ENCODE results near the gene PPP6R3. TPM values are rescaled to one million over a fixed set of nuclear protein-coding genes. Genes with fewer than 3 reads are reported as not detected.

PPP6R3 gene
- total RNA-seq, 1 donor: 232 TPM

DNA sequence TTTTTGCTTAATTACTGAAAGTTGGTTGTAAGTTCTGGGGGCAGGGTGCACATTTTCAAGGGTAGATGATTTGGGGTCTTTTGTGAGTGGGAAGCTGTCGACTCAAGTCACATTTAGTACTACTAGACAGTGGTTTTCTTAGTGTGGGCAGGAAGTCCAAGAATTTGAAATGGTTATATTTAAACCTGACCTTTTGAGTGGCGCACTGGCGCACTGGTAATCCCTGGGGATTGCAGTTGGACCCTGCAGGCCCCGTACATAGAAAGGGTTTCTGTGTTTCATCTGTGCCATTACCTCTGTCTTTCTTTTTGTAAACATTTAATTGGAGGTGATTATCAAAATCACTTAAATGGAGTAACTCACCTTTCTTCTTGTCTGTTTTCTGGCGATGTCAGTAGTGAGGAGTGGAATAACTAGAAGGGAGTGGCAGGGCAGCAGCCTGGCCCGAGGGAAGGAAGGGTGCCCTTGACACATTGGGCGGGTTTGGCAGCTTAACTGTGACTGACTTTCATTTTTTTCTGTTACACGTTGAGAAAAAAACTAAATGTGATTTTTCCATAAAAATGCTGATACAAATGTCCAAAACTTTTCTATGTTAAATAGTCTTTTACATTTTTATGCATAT lies 122.0 kb downstream of the PPP6R3 start:
- no peaks in the 10 kb centered on the region for H3K4me1 ChIP-seq (ENCODE audit: insufficient read depth, low read length)
- H3K4me3 ChIP-seq (ENCODE audit: low read length): no peak overlapping the region
- H3K27me3 ChIP-seq (ENCODE audit: insufficient read depth, low read length): no peaks in the 10 kb centered on the region

DNA sequence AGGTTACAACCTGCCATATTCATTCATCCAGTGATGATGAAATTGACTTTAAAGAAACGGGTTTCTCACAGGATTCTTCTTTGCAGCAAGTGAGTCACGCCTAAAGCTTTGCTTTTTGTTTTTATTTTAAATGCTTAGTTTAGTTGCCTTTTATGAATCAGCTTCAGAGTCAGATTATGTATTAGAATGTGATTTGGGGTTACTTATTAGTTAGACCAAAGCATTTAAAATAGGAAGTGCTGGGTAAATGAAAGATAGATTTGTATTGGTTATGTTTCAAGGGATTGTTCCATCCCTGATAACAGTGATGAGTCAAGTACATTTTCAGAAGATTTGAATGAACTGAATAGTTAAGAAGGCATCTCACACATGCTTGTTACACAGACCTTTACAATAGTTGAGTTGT lies 122.5 kb downstream of the PPP6R3 start:
- no peak overlapping the region for H3K4me3 ChIP-seq (ENCODE audit: low read length)
- H3K4me1 ChIP-seq (ENCODE audit: insufficient read depth, low read length): no peaks in the 10 kb centered on the region
- H3K27me3 ChIP-seq (ENCODE audit: insufficient read depth, low read length): no peaks in the 10 kb centered on the region
- H3K9me3 ChIP-seq (ENCODE audit: low read depth, low read length): no peaks in the 10 kb centered on the region

More for the DNA sequence above, 122.0 kb downstream of the PPP6R3 start:
- no peaks in the 10 kb centered on the region for H3K9me3 ChIP-seq (ENCODE audit: low read depth, low read length)

- no peaks in the 10 kb centered on the region for H3K27me3 ChIP-seq (ENCODE audit: insufficient read depth, low read length)
- no peaks in the 10 kb centered on the region for H3K4me1 ChIP-seq (ENCODE audit: insufficient read depth, low read length)
- no peaks in the 10 kb centered on the region for H3K9me3 ChIP-seq (ENCODE audit: low read depth, low read length)
- no peak overlapping the region for H3K4me3 ChIP-seq (ENCODE audit: low read length)
Observed at GRCh38 chr11:68584097-68584496, 123.5 kb downstream of the PPP6R3 start.

- no peaks in the 10 kb centered on the region for H3K9me3 ChIP-seq (ENCODE audit: low read depth, low read length)
- H3K27me3 ChIP-seq (ENCODE audit: insufficient read depth, low read length): no peaks in the 10 kb centered on the region
- no peak overlapping the region for H3K4me3 ChIP-seq (ENCODE audit: low read length)
- H3K4me1 ChIP-seq (ENCODE audit: insufficient read depth, low read length): no peaks in the 10 kb centered on the region
Observed at GRCh38 chr11:68584991-68585524, 124.5 kb downstream of the PPP6R3 start.

- Histone ChIP-seq H3K4me1 (ENCODE audit: insufficient read depth, low read length) (no peaks in the 10 kb centered on the region), H3K27me3 (ENCODE audit: insufficient read depth, low read length) (no peaks in the 10 kb centered on the region), H3K4me3 (ENCODE audit: low read length) (no peak overlapping the region), H3K9me3 (ENCODE audit: low read depth, low read length) (no peaks in the 10 kb centered on the region)
Observed at GRCh38 chr11:68589547-68590216, 129.1 kb downstream of the PPP6R3 start.

DNA sequence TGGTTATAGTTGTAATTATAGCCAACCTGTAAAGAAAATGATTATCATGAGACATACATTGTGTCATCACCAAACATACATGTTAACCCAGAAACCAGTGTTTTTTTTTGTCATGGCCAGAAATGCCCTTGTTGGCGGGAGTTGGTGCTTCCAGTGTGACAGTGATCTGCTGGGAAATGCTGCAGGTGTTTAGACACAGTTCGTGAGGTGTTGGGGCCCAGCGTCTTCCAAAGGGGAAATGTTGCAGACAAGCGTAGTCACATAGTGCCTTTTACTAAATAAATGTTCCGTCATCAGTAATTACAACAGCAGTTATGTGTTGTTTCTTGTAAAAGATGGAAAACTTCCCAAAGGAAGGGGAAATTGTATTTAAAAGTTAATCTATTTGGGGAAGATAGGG lies 131.2 kb downstream of the PPP6R3 start:
- Histone ChIP-seq H3K27me3 (ENCODE audit: insufficient read depth, low read length) (no peaks in the 10 kb centered on the region), H3K9me3 (ENCODE audit: low read depth, low read length) (no peaks in the 10 kb centered on the region), H3K4me3 (ENCODE audit: low read length) (no peak overlapping the region), H3K4me1 (ENCODE audit: insufficient read depth, low read length) (no peaks in the 10 kb centered on the region)

DNA sequence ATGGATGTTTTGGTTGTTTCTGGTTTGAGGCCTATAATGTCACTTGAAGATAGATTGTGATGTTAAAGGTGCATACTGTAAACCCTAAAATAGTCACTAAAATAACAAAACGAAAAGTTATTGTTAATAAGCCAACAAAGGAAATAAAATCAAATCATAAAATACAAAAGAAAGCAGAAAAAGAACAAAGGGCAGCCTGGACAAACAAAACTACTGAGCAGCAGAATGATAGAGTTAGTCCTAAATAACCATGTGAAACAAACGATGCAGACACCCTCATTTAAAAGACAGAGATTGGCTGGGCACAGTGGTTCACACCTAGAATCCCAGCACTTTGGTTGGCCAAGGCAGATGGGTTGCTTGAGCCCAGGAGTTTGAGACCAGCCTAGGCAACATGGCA lies 132.9 kb downstream of the PPP6R3 start:
- H3K9me3 ChIP-seq (ENCODE audit: low read depth, low read length): no peaks in the 10 kb centered on the region
- H3K4me1 ChIP-seq (ENCODE audit: insufficient read depth, low read length): no peaks in the 10 kb centered on the region
- no peak overlapping the region for H3K4me3 ChIP-seq (ENCODE audit: low read length)
- no peaks in the 10 kb centered on the region for H3K27me3 ChIP-seq (ENCODE audit: insufficient read depth, low read length)

DNA sequence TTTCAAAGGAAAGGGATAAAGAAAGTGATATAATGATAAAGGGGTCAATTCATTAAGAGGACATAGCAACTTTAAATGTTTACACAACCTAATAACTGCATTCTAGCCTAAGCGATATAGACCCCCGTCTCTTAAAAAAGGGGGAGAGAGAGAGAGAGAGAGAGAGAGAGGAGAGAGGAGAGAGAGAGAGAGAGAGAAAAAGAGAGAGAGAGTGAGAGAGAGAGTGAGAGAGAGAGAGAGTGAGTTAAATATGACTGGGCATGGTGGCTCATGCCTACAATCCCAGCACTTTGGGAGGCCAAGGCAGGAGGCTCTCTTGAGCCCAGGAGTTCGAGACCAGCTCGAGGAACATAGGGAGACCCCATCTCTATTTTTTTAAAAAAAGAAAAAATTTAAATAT lies 133.6 kb downstream of the PPP6R3 start:
- no peaks in the 10 kb centered on the region for H3K4me1 ChIP-seq (ENCODE audit: insufficient read depth, low read length)
- no peaks in the 10 kb centered on the region for H3K27me3 ChIP-seq (ENCODE audit: insufficient read depth, low read length)
- no peak overlapping the region for H3K4me3 ChIP-seq (ENCODE audit: low read length)
- no peaks in the 10 kb centered on the region for H3K9me3 ChIP-seq (ENCODE audit: low read depth, low read length)

- no peaks in the 10 kb centered on the region for H3K27me3 ChIP-seq (ENCODE audit: insufficient read depth, low read length)
- no peaks in the 10 kb centered on the region for H3K4me1 ChIP-seq (ENCODE audit: insufficient read depth, low read length)
- no peaks in the 10 kb centered on the region for H3K9me3 ChIP-seq (ENCODE audit: low read depth, low read length)
- no peak overlapping the region for H3K4me3 ChIP-seq (ENCODE audit: low read length)
Observed at GRCh38 chr11:68596231-68596630, 135.7 kb downstream of the PPP6R3 start.

- H3K9me3 ChIP-seq (ENCODE audit: low read depth, low read length): no peaks in the 10 kb centered on the region
- no peak overlapping the region for H3K4me3 ChIP-seq (ENCODE audit: low read length)
- no peaks in the 10 kb centered on the region for H3K4me1 ChIP-seq (ENCODE audit: insufficient read depth, low read length)
- no peaks in the 10 kb centered on the region for H3K27me3 ChIP-seq (ENCODE audit: insufficient read depth, low read length)
Observed at GRCh38 chr11:68598816-68599653, 138.5 kb downstream of the PPP6R3 start.

DNA sequence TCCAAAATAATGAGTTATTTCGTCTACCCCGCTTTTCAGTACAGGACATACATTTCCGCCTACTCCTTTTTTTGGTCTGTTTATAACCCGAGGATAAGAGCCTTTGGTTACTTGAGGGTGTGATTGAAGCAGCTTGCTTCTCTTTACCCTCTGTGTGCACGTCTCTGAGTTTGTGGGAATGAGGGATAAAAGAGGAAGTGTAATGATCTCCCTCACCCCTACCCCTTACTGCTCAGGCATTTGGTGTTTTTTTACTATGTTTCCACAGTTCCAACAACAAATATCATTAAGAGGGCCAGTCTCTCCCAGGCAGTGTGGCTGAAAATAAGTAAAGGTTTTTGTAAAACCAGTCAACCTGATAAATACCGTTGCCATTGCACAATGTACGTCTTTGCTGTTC lies 140.6 kb downstream of the PPP6R3 start:
- Histone ChIP-seq H3K27me3 (ENCODE audit: insufficient read depth, low read length) (no peaks in the 10 kb centered on the region), H3K9me3 (ENCODE audit: low read depth, low read length) (no peaks in the 10 kb centered on the region), H3K4me1 (ENCODE audit: insufficient read depth, low read length) (no peaks in the 10 kb centered on the region), H3K4me3 (ENCODE audit: low read length) (no peak overlapping the region)

DNA sequence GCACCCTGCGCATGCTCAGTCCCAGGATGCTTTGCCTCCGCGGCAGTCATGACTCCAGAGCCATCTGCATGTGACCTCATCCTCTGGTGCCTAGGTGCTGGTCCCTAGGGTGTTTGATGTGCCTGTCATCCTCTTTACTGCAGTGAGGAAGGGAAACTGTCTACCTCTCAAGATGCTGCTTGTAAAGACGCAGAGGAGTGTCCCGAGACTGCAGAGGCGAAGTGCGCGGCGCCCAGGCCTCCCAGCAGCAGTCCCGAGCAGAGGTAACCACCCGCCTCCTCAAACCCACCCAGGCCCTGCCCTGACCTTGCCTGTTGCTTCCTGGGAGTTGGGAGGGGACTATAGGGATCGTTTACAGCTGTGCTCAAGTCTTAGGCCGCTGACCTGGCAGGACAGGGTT lies 149.2 kb downstream of the PPP6R3 start:
- no peaks in the 10 kb centered on the region for H3K9me3 ChIP-seq (ENCODE audit: low read depth, low read length)
- H3K4me1 ChIP-seq (ENCODE audit: insufficient read depth, low read length): no peaks in the 10 kb centered on the region
- no peaks in the 10 kb centered on the region for H3K27me3 ChIP-seq (ENCODE audit: insufficient read depth, low read length)
- H3K4me3 ChIP-seq (ENCODE audit: low read length): no peak overlapping the region

- no peaks in the 10 kb centered on the region for H3K4me1 ChIP-seq (ENCODE audit: insufficient read depth, low read length)
- no peak overlapping the region for H3K4me3 ChIP-seq (ENCODE audit: low read length)
- H3K27me3 ChIP-seq (ENCODE audit: insufficient read depth, low read length): no peaks in the 10 kb centered on the region
- H3K9me3 ChIP-seq (ENCODE audit: low read depth, low read length): no peaks in the 10 kb centered on the region
Observed at GRCh38 chr11:68610452-68611116, 150.0 kb downstream of the PPP6R3 start.

- Histone ChIP-seq H3K9me3 (ENCODE audit: low read depth, low read length) (no peaks in the 10 kb centered on the region), H3K27me3 (ENCODE audit: insufficient read depth, low read length) (no peaks in the 10 kb centered on the region), H3K4me1 (ENCODE audit: insufficient read depth, low read length) (no peaks in the 10 kb centered on the region), H3K4me3 (ENCODE audit: low read length) (no peak overlapping the region)
Observed at GRCh38 chr11:68615657-68616056, 155.1 kb downstream of the PPP6R3 start.
